ENCODE results near the gene BBS9. TPM values are rescaled to one million over a fixed set of nuclear protein-coding genes. Genes with fewer than 3 reads are reported as not detected.
A peak's percentile ranks its signal among the peaks of the same experiment; 100 is the strongest.

BBS9 gene
- total and polyA plus RNA-seq, 9 donors, result 13.0 to 23.5 (median 15.9) TPM

- H3K4me1 ChIP-seq (ENCODE audit: control insufficient read depth, insufficient read depth, low read length), result peaks cover 13% of the 10 kb centered on the region
- H3K27me3 ChIP-seq (ENCODE audit: control insufficient read depth, insufficient read depth, low read length), result no peaks in the 10 kb centered on the region
- DNase-seq, result no peak
- H3K4me3 ChIP-seq (ENCODE audit: low read length), result no peak overlapping the region
- no CpG with 5 or more reads among the region's 1 CpG for WGBS (ENCODE audit: insufficient coverage)
- H3K27ac ChIP-seq (ENCODE audit: low read length), result no peak overlapping the region
- no peaks in the 10 kb centered on the region for H3K36me3 ChIP-seq (ENCODE audit: control insufficient read depth, insufficient read depth, low read length)
- no peaks in the 10 kb centered on the region for H3K9me3 ChIP-seq (replicated peaks; ENCODE audit: control insufficient read depth, low read depth, low read length)
Measured at GRCh38 chr7:33597181-33597580, 467.8 kb downstream of the BBS9 start.

- H3K4me3 ChIP-seq (ENCODE audit: low read length), result no peak overlapping the region
- peak; percentile 33 for DNase-seq
- peaks cover 7% of the 10 kb centered on the region for H3K4me1 ChIP-seq (ENCODE audit: control insufficient read depth, insufficient read depth, low read length)
- H3K27ac ChIP-seq (ENCODE audit: low read length), result no peak overlapping the region
- no peaks in the 10 kb centered on the region for H3K36me3 ChIP-seq (ENCODE audit: control insufficient read depth, insufficient read depth, low read length)
- no peaks in the 10 kb centered on the region for H3K27me3 ChIP-seq (ENCODE audit: control insufficient read depth, insufficient read depth, low read length)
- no peaks in the 10 kb centered on the region for H3K9me3 ChIP-seq (replicated peaks; ENCODE audit: control insufficient read depth, low read depth, low read length)
- 96% methylated on average over 3 of the region's 4 CpGs for WGBS (ENCODE audit: insufficient coverage)
Measured at GRCh38 chr7:33601101-33601500, 471.7 kb downstream of the BBS9 start.

DNA sequence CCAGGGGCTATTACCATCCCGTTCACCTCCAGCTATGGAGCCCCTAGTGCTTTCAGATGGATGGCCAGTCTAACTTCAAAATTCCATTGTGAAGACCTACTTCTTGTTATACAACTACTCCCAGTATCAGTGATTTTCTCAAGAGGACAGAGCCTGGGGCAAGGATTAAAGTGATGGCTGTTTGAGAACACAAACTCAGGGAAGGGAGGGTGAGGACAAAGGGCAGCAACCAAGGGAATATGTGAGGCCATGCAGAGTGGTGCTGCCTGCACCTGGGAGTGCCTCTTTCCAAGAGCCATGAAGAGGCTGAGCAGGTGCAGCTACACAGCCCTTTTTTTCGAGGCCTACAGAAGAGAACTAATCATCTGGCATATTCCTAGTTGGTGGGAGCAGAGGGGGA is 472.5 kb downstream of the BBS9 start:
- no peak for DNase-seq
- Histone ChIP-seq H3K27me3 (ENCODE audit: control insufficient read depth, insufficient read depth, low read length) (no peaks in the 10 kb centered on the region), H3K4me3 (ENCODE audit: low read length) (no peak overlapping the region), H3K27ac (ENCODE audit: low read length) (no peak overlapping the region), H3K4me1 (ENCODE audit: control insufficient read depth, insufficient read depth, low read length) (peaks cover 7% of the 10 kb centered on the region), H3K9me3 (replicated peaks; ENCODE audit: control insufficient read depth, low read depth, low read length) (no peaks in the 10 kb centered on the region), H3K36me3 (ENCODE audit: control insufficient read depth, insufficient read depth, low read length) (no peaks in the 10 kb centered on the region)
- no CpG with 5 or more reads among the region's 2 CpGs for WGBS (ENCODE audit: insufficient coverage)

- no CpG with 5 or more reads among the region's 2 CpGs for WGBS (ENCODE audit: insufficient coverage)
- peaks cover 7% of the 10 kb centered on the region for H3K4me1 ChIP-seq (ENCODE audit: control insufficient read depth, insufficient read depth, low read length)
- DNase-seq, result no peak
- H3K36me3 ChIP-seq (ENCODE audit: control insufficient read depth, insufficient read depth, low read length), result no peaks in the 10 kb centered on the region
- no peaks in the 10 kb centered on the region for H3K9me3 ChIP-seq (replicated peaks; ENCODE audit: control insufficient read depth, low read depth, low read length)
- no peak overlapping the region for H3K4me3 ChIP-seq (ENCODE audit: low read length)
- H3K27ac ChIP-seq (ENCODE audit: low read length), result peak overlapping the region; percentile 15
- no peaks in the 10 kb centered on the region for H3K27me3 ChIP-seq (ENCODE audit: control insufficient read depth, insufficient read depth, low read length)
Measured at GRCh38 chr7:33604056-33604455, 474.7 kb downstream of the BBS9 start.

DNA sequence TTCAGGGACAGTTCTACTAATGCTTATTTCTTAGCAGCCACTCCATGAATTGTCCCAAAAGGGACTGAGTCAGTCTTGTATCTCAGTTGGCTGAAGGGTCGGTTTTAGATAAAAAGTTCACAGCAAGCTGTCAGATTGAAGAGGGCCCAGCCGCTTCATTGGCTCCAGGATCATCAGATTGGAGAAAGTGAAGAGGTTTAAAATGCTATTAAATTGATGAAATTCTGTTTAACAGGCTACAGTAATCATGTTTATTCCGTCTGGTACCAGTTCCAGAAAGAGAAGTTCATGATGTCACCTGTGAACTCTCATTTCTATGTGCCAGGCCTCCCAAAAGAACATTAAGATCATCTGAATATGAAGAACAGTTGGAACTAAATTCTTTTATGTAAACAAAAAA is 481.6 kb downstream of the BBS9 start:
- H3K27ac ChIP-seq (ENCODE audit: low read length), result no peak overlapping the region
- no peaks in the 10 kb centered on the region for H3K4me1 ChIP-seq (ENCODE audit: control insufficient read depth, insufficient read depth, low read length)
- no peaks in the 10 kb centered on the region for H3K27me3 ChIP-seq (ENCODE audit: control insufficient read depth, insufficient read depth, low read length)
- WGBS (ENCODE audit: insufficient coverage), result 86% methylated on average over 2 of the region's 3 CpGs
- H3K9me3 ChIP-seq (replicated peaks; ENCODE audit: control insufficient read depth, low read depth, low read length), result no peaks in the 10 kb centered on the region
- no peak for DNase-seq
- H3K4me3 ChIP-seq (ENCODE audit: low read length), result no peak overlapping the region
- H3K36me3 ChIP-seq (ENCODE audit: control insufficient read depth, insufficient read depth, low read length), result peaks cover 2% of the 10 kb centered on the region

GRCh38 chr7:33612442-33612841 is 483.1 kb downstream of the BBS9 start:
- DNase-seq, result no peak
- no peaks in the 10 kb centered on the region for H3K27me3 ChIP-seq (ENCODE audit: control insufficient read depth, insufficient read depth, low read length)

DNA sequence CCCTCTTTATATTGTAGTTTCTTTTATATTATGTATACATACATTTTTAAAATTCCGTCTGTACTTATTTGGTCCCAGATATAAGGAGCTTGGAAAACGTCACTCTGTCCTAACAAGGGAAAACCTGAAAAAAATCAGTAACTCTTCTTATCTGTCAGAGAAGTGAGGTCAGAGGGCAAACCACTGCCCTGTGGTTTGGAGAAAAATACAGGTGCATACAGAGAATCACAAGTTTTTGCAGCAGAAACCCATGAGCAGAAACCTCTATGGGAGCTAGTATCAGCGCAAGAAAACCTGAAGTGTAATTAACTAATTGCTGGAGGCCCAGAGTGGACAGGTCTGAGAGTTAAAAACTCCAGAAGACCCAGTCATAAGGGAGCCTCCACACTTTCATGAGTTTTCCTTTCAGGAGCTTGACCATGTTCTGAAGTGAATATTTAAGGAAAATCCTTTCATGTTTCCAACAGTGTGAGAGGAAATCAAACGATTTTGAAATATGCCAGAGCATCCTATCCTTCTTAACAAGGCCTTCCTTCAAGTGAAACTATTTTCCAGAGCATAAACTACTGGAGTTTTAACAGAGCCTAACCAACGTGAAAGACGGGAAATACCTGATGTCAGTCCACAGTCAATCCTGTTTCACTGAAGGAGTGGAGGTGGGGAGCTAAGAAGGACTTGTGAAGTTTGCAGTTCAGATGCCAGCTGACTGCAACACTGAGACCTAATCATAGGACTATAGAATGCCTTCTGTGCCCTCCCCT is 485.2 kb downstream of the BBS9 start:
- H3K27ac ChIP-seq (ENCODE audit: low read length), result no peak overlapping the region
- peaks cover 2% of the 10 kb centered on the region for H3K36me3 ChIP-seq (ENCODE audit: control insufficient read depth, insufficient read depth, low read length)
- no peaks in the 10 kb centered on the region for H3K4me1 ChIP-seq (ENCODE audit: control insufficient read depth, insufficient read depth, low read length)
- H3K27me3 ChIP-seq (ENCODE audit: control insufficient read depth, insufficient read depth, low read length), result no peaks in the 10 kb centered on the region
- H3K9me3 ChIP-seq (replicated peaks; ENCODE audit: control insufficient read depth, low read depth, low read length), result peaks cover 5% of the 10 kb centered on the region
- no peak for DNase-seq
- no peak overlapping the region for H3K4me3 ChIP-seq (ENCODE audit: low read length)
- no CpG with 5 or more reads among the region's 6 CpGs for WGBS (ENCODE audit: insufficient coverage)

More at GRCh38 chr7:33612442-33612841, 483.1 kb downstream of the BBS9 start:
- H3K9me3 ChIP-seq (replicated peaks; ENCODE audit: control insufficient read depth, low read depth, low read length), result no peaks in the 10 kb centered on the region
- no peak overlapping the region for H3K4me3 ChIP-seq (ENCODE audit: low read length)
- no CpG with 5 or more reads among the region's 1 CpG for WGBS (ENCODE audit: insufficient coverage)
- H3K36me3 ChIP-seq (ENCODE audit: control insufficient read depth, insufficient read depth, low read length), result peaks cover 2% of the 10 kb centered on the region
- H3K27ac ChIP-seq (ENCODE audit: low read length), result no peak overlapping the region
- no peaks in the 10 kb centered on the region for H3K4me1 ChIP-seq (ENCODE audit: control insufficient read depth, insufficient read depth, low read length)

DNA sequence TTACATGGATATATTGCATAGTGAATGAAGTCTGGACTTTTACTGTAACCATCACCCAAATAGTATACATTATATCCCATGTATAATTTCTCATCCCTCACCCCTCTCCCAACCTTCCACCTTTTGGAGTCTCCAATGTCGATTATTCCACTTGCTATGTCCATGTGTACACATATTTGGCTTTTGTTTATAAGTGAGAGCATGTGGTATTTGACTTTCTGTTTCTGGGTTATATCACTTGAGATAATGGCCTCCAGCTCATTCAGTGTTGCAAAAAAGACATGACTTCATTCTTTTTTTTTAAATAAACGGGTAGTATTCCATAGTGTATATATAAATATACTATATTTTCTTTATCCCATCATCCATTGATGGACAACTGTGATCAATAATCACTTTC is 487.4 kb downstream of the BBS9 start:
- DNase-seq, result no peak
- Histone ChIP-seq H3K4me3 (ENCODE audit: low read length) (no peak overlapping the region), H3K9me3 (replicated peaks; ENCODE audit: control insufficient read depth, low read depth, low read length) (peaks cover 8% of the 10 kb centered on the region), H3K27ac (ENCODE audit: low read length) (no peak overlapping the region), H3K36me3 (ENCODE audit: control insufficient read depth, insufficient read depth, low read length) (peaks cover 2% of the 10 kb centered on the region), H3K27me3 (ENCODE audit: control insufficient read depth, insufficient read depth, low read length) (no peaks in the 10 kb centered on the region), H3K4me1 (ENCODE audit: control insufficient read depth, insufficient read depth, low read length) (no peaks in the 10 kb centered on the region)
- no CpG with 5 or more reads among the region's 2 CpGs for WGBS (ENCODE audit: insufficient coverage)

- no peaks in the 10 kb centered on the region for H3K27me3 ChIP-seq (ENCODE audit: control insufficient read depth, insufficient read depth, low read length)
- no peak overlapping the region for H3K27ac ChIP-seq (ENCODE audit: low read length)
- WGBS (ENCODE audit: insufficient coverage), result no CpG with 5 or more reads among the region's 2 CpGs
- no peak overlapping the region for H3K4me3 ChIP-seq (ENCODE audit: low read length)
- no peaks in the 10 kb centered on the region for H3K4me1 ChIP-seq (ENCODE audit: control insufficient read depth, insufficient read depth, low read length)
- no peak for DNase-seq
- H3K36me3 ChIP-seq (ENCODE audit: control insufficient read depth, insufficient read depth, low read length), result peaks cover 2% of the 10 kb centered on the region
- H3K9me3 ChIP-seq (replicated peaks; ENCODE audit: control insufficient read depth, low read depth, low read length), result peaks cover 8% of the 10 kb centered on the region
Measured at GRCh38 chr7:33619264-33619663, 489.9 kb downstream of the BBS9 start.

DNA sequence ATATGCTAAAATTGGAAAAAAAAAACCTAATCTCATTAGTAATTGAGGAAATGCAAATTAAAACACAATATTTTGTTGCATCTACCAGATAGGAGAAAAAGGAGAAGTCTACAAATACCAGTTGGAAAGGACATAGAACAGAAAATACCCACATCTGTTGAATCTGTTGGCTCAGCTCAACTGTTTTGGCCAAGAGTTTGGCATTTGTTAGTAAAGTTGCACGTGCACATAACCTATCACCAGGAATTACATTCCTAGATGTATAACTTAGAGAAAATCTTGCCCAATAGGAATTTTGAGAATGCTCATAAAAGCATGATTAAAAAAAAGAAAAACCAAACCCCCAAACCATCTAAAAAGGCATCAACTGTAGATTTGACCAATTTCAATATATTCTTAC is 493.9 kb downstream of the BBS9 start:
- H3K27me3 ChIP-seq (ENCODE audit: control insufficient read depth, insufficient read depth, low read length), result no peaks in the 10 kb centered on the region
- peaks cover 3% of the 10 kb centered on the region for H3K9me3 ChIP-seq (replicated peaks; ENCODE audit: control insufficient read depth, low read depth, low read length)
- no peaks in the 10 kb centered on the region for H3K4me1 ChIP-seq (ENCODE audit: control insufficient read depth, insufficient read depth, low read length)
- DNase-seq, result peak; percentile 20
- no CpG with 5 or more reads among the region's 1 CpG for WGBS (ENCODE audit: insufficient coverage)
- H3K27ac ChIP-seq (ENCODE audit: low read length), result no peak overlapping the region
- no peaks in the 10 kb centered on the region for H3K36me3 ChIP-seq (ENCODE audit: control insufficient read depth, insufficient read depth, low read length)
- H3K4me3 ChIP-seq (ENCODE audit: low read length), result no peak overlapping the region

GRCh38 chr7:33624215-33624614 is 494.9 kb downstream of the BBS9 start:
- peak overlapping the region; percentile 47 for H3K27ac ChIP-seq (ENCODE audit: low read length)
- H3K9me3 ChIP-seq (replicated peaks; ENCODE audit: control insufficient read depth, low read depth, low read length), result peaks cover 3% of the 10 kb centered on the region
- no peak overlapping the region for H3K4me3 ChIP-seq (ENCODE audit: low read length)
- H3K4me1 ChIP-seq (ENCODE audit: control insufficient read depth, insufficient read depth, low read length), result no peaks in the 10 kb centered on the region
- no peaks in the 10 kb centered on the region for H3K36me3 ChIP-seq (ENCODE audit: control insufficient read depth, insufficient read depth, low read length)
- no peaks in the 10 kb centered on the region for H3K27me3 ChIP-seq (ENCODE audit: control insufficient read depth, insufficient read depth, low read length)
- peak; percentile 48 for DNase-seq
